GM15510 (cell line): ENCODE data around the gene C3orf22.

Source experiments
- POLR2A ChIP-seq: IDR thresholded peaks from 3 replicates; pipeline ENCODE4 v1.6.1; 2011; ENCODE audit warnings: borderline replicate concordance; ENCODE audit not compliant: insufficient read length; ENCODE audit errors: extremely low read depth

Gene C3orf22

DNA sequence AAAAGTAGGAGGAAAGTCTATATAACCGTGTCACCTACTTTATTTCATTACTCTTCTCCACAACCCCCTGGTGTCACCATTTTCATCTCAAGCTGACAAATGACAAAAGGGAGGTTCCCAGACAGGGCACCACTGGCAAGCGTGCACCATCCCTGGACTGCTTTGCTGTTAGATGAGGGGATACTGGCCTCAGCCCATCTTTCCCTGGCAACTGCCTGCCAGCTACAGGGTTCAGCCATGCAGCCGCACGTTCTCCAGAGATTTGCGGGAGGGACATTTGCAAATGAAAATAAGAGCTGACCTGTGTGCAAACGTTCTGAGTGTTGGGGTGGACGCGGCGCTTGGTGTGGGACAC, 41.8 kb downstream of the C3orf22 start:
- TF ChIP-seq POLR2A: no peak

DNA sequence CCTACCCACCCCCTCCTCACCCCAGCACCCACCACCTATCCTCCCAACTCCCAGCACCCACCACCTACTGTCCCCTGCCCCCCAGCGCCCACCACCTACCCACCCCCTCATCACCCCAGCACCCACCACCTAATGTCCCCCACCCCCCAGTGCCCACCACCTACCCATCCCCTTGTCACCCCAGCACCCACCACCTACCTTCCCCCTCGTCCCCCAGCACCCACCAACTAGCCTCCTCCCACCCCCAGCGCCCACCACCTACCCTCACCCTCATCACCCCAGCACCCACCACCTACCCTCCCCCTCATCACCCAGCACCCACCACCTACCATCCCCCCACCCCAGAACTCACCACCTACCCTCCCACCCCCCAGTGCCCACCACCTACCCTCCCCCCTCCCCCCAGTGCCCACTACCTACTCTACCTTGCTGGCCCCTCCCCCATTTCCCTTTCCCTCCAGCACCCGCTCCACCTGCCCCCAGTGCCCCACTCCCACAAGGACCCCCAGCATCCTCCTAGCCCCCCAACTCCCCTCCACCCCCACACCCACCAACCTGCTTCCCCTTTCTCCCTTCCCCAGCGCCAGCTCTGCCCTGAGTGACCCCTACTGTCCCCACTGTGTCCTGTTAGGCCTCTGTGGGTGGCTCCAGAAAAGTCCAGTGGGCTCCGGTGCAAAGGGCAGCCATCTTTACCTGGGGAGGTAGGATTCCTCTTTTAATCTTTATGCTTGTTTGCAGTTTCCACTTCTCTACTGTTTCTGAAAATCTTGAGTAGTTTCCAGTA, 42.4 kb downstream of the C3orf22 start:
- TF ChIP-seq POLR2A: no peak

DNA sequence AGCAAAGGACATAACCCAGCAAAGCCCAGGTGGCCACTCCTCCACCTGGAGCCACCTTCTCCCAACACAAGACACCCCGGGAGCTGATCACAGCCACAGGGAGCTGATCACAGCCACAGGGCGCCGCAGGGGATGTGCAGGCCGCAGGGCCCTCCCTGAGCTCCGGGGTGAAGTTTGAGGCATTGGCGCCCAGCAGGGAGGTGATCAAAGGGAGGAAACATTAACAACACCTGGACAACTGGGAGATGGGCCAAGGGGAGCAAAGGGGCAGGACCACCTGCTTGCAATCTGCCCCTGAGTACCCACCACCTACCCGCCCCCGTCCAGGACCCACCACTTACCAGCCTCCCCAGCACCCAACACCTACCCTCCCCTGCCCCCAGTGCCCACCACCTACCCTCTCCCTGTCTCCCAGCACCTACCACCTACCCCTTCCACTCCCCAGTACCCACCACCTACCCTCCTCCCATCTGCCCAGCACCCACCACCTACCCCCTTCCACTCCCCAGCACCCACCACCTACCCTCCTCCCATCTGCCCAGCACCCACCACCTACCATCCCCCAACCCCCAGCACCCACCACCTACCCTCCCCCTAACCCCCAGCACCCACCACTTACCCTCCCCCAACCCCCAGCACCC, 43.5 kb downstream of the C3orf22 start:
- TF ChIP-seq POLR2A: no peak

DNA sequence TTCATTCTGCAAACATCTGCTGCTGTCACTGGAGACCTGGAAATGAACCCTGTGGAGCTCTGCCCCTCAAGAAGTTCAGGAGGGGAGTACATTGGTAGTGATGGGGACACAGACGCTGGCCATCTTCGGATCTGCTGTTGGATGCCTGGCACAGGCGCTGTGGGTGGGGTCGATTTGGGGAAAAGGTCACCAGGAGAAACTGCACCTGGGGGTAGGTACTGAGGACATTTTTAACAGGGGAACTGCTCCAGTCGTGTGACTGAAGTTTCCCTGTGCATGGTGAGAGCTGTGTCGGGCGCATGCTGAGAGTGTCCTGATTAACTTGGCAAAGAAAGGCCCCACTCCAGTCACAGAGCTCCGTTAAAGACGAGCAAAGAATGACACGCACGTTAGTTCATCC, 44.6 kb downstream of the C3orf22 start:
- no peak for TF ChIP-seq POLR2A

DNA sequence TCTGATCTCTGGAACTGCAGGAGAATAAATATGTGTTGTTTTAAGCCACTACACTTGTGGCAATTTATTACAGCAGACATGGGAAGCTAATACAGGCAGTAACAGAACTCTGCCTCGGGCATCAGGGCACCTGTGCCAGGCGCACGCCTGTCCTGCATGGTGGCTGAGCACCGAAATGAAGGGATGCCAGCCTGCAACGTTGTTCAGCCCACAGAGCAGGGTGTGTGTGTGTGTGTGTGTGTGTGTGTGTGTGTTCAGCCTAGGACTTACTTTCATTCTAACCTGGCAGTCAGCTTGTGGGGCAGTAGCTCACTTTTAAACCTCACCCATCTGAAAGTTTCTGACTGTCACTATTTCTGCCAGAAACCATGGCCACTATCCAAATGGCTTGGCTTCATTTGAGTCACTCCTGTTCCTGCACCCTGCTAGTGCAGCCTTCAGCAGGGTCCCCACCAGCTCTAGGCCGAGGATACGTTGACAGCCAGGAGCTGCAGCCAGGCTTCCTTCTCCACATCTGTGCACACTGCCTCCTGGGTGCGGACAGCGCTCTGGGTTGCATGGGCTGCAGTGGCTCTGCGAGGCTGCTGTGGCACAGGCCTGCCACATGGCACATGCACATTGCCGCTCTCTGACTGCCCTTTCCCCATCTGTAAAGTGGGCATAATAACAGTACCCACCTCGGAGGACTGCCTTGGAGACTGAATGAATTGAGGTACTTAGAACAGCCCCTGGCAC, 45.6 kb downstream of the C3orf22 start:
- no peak for TF ChIP-seq POLR2A

DNA sequence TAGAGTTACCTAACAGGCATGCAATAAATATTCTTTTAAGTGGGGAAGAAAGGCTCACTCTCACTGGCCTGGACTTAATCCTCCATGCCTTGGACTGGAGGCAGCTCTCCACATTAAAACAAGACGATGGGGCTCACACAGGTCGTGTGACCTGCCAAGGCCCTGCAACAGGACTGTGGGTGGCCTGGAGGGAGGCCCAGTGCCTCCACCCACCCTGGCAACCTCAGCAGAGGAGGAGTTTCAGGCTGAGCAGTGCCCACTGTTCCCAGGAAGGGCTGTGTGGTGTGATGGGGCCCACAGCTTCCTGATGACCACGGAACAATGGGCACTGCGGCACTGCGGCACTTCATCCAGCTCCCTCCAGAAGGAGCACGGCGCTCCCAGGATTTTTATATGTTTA, 46.7 kb downstream of the C3orf22 start:
- no peak for TF ChIP-seq POLR2A

DNA sequence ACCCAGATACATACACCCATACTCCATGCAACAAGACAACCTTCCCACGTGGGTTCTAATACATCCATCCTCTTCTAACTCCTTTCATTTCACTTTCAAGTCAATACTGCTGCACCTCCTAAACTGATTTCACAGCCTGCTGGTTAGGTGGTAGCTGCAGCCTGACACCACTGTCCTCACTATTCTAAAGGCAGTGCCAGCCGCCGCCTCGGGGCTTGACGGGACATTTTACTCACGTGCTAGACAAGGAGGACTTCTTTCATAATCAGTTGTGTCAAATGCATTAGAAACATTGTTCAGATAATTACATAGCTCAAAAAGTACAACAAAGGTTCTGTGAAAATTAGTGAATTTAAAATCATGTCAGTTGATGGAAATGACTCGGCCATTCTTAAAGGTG, 47.4 kb downstream of the C3orf22 start:
- no peak for TF ChIP-seq POLR2A

DNA sequence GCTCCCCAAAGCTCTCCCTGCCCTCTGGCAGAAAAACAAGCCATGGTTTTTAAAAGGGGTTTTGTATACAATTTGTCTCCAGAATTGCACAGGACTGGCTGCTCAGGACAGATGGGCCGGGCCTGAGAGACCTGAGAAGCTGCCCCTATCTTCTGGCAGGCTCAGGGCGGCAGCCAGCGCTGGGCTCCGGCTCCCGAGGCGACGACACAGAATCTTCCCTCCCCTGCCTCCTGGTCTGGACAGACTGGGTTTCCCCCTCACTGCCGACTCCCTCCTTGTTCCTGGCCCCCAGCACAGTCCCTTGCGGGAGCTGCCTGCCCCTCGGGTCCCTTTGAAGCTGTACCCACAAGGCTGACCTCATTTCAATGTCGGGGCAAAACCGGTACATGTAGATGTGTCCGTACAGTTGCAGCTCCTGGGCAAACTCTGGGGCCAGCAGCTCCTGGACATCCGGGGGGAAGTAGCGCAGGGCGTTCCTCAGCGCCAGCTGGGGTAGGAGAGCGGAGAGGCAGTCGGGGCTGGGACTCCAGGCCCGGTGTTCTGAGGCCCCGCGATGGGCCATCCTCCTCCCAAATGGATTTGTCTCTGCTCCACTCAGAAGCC, 48.3 kb downstream of the C3orf22 start:
- no peak for TF ChIP-seq POLR2A

DNA sequence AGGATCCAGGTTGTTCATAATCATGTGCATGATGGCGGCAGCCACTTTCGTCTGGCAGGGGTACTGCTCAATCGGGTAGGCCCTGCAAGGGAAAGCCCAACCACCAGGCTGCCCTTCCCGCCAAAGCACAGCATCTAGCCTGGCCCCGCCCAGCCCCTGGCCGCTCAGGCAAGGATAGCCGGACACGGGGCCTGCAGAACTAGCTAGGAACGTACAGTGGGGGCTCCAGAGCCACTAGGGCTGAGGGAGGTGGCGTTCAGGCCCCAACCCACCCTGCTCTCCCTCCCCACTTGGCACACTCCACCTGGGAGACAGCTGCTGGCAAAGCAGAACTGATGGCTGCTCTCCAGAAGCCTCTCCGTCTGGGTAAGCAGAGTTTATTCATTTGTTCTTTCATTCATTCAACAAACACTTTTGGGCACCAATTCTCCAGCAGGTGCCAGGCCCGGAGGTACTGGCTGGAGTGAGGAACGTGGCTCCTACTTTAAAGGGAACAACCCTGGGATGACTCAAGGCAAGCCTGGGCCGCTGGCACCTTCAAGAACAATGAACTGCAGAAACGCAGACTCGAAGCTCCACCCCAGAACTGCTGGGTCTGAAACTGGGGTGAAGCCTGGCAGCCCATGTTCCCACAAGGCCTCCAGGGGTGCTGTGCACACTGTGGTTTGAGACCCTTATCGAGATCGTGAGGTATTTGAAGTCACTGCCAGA, 49.0 kb downstream of the C3orf22 start:
- TF ChIP-seq POLR2A: no peak

DNA sequence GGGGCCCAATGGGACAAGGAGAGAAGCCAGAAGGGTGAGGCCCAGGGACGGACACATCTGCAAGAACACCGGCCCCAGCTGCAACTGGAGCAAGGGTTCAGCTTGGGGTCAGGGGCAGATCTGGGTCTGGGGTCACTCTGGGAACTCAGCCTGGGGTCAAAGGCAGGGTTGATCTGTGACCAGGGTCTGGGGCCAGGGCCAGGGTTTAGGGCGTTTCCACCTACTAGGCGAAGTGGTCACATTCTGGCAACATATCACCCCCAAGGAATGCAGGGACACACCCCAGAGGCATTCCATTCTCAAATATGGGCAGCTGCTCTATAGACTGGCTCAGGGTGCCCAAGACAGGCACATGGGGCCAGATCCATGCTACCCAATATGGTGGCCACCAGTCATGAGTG, 50.2 kb downstream of the C3orf22 start:
- TF ChIP-seq POLR2A: no peak

DNA sequence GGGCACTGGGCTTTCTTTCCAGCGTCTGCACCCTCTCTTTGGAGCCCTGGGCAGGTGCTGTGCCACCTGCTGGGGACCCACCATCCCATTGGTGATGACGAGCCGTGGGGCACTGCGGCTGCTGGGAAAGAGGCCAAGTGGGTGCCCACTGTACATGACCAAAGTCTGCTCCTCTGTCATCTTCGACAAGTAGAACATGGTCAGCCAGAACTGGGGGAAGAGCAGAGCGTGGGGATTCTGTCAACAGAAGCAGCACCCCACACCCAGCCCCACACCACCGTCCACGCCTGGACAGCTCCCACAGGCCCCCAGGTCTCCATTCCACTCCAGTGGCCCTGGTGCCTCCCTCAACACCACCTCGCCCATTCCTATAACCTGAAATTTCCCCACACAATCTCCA, 50.8 kb downstream of the C3orf22 start:
- no peak for TF ChIP-seq POLR2A

DNA sequence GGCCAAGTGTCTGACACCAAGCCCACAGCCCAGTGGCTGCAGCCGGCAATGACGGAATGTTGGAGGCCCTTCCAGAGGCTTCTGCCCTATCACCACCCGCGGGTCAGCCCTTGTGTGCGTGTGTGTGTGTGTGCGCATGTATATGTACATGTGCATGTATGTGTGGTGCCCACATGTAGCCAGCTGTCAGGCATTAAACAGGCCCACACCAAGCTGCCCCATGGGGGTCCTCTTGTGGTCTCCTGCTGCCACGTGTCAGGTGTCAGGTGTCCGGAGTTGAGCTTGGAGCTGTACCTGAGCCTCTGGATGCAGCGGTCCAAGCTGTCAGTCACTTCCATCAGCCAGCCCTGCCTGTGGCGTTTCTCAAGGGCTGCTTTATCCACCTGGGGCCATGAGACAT, 55.0 kb downstream of the C3orf22 start:
- no peak for TF ChIP-seq POLR2A

DNA sequence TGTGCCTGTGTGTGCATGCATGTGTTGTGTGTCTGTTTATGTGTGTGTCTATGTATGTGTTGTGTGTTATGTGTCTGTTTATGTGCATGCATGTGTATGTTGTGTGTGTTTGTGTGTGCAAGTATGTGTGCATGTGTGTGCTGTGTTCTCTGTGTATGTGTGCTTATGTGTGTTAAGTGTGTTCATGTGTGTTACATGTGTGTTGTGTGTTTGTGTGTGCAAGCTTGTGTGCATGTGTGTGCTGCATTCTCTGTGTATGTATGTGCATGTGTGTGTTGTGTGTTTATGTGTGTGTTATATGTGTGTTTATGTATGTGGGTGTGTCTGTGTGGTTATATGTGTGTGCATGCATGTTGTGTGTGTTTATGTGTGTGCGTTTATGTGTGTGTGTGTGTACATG, 56.1 kb downstream of the C3orf22 start:
- TF ChIP-seq POLR2A: no peak

DNA sequence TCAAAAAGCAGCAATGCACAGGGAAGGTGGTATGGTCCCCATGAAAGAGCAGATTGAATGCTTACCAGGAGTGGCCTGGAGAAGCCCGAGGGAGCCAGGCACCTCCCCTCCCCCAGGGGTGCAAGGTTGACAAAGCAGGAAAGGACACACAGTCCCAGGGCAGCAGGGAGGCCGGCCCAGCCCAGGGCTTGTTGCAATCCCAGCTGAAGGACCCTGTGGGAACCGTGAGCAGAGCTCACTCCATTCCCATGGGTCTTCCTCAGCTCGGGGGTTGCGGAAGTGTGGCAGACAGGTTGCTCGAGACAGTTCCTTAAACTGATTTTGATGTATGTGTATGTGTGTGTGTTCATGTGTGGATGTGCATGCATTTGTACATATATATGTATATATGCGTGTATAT, 57.0 kb downstream of the C3orf22 start:
- no peak for TF ChIP-seq POLR2A

DNA sequence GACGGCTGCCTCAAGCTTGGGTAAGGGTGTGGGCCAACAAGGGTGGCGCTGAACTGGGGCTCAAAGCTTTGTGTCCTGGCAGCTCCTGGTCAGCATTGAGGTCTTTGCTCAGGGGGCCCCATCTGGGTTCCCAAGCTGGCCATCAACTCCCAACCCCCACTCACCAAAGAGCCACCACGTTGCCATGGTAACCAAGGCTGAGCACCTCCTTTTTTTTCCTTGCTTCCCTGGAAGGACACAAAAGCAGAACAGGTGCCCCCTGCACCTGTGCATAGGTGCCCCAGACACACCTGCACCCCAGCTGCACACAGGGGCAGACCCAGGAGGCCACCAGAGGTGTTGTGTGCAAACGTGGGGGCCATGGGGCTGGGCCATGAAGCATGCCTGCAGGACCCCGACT, 57.7 kb downstream of the C3orf22 start:
- TF ChIP-seq POLR2A: no peak
